H9 (cell line): ENCODE results near the gene CDH4. TPM values are rescaled to one million over a fixed set of nuclear protein-coding genes. Genes with fewer than 3 reads are reported as not detected.

Experiments used
- DNase-seq: peaks from one replicate; pipeline ENCODE4 v3.0.0-alpha.2; 2017
- H2AFZ ChIP-seq: one replicate; pipeline ENCODE4 v1.6.1; 2013; ENCODE audit warnings: mild to moderate bottlenecking, low read length, control low read depth, moderate library complexity
- H2AK5ac ChIP-seq: 2 replicates; pipeline ENCODE4 v1.6.1; 2013; ENCODE audit warnings: low read length, control low read depth, mixed read lengths; ENCODE audit not compliant: insufficient read length
- H2BK120ac ChIP-seq: one replicate; pipeline ENCODE4 v1.6.1; 2013; ENCODE audit warnings: low read depth, mild to moderate bottlenecking, low read length, control low read depth, inconsistent platforms; ENCODE audit not compliant: poor library complexity, severe bottlenecking
- H2BK12ac ChIP-seq: 2 replicates; pipeline ENCODE4 v1.6.1; 2013; ENCODE audit warnings: low read length, control low read depth, mixed read lengths, low read depth; ENCODE audit not compliant: insufficient read length
- H2BK15ac ChIP-seq: 2 replicates; pipeline ENCODE4 v1.6.1; 2013; ENCODE audit warnings: low read depth, low read length, control low read depth
- H2BK20ac ChIP-seq: one replicate; pipeline ENCODE4 v1.6.1; 2013; ENCODE audit warnings: low read depth, mild to moderate bottlenecking, low read length, control low read depth, inconsistent platforms; ENCODE audit not compliant: poor library complexity, severe bottlenecking
- H2BK5ac ChIP-seq: 2 replicates; pipeline ENCODE4 v1.6.1; 2013; ENCODE audit warnings: low read length, control low read depth, mixed read lengths; ENCODE audit not compliant: insufficient read length
- H3K14ac ChIP-seq: 2 replicates; pipeline ENCODE4 v1.6.1; 2013; ENCODE audit warnings: low read length, control low read depth; ENCODE audit not compliant: insufficient read depth
- H3K18ac ChIP-seq: 2 replicates; pipeline ENCODE4 v1.6.1; 2013; ENCODE audit warnings: low read depth, mild to moderate bottlenecking, mixed read lengths, low read length, control low read depth; ENCODE audit not compliant: insufficient read length
- H3K23ac ChIP-seq: 2 replicates; pipeline ENCODE4 v1.6.1; 2013; ENCODE audit warnings: low read length, control low read depth, mixed read lengths, low read depth; ENCODE audit not compliant: insufficient read length
- H3K23me2 ChIP-seq: 2 replicates; pipeline ENCODE4 v1.6.1; 2013; ENCODE audit warnings: low read depth, mild to moderate bottlenecking, mixed read lengths, low read length, control low read depth; ENCODE audit not compliant: insufficient read length, poor library complexity, severe bottlenecking
- H3K27ac ChIP-seq: 2 replicates; pipeline ENCODE4 v1.5.1; 2013; ENCODE audit warnings: low read length, control low read depth, mixed read lengths, low read depth; ENCODE audit not compliant: insufficient read length
- H3K27me3 ChIP-seq: 2 replicates; pipeline ENCODE4 v1.6.1; 2013; ENCODE audit warnings: low read length, control low read depth, inconsistent platforms; ENCODE audit not compliant: insufficient read depth
- H3K4ac ChIP-seq: 2 replicates; pipeline ENCODE4 v1.6.1; 2013; ENCODE audit warnings: low read depth, mild to moderate bottlenecking, control low read depth, inconsistent platforms, low read length, moderate library complexity
- H3K4me1 ChIP-seq: 2 replicates; pipeline ENCODE4 v1.6.1; 2013; ENCODE audit warnings: low read length, control low read depth, inconsistent platforms; ENCODE audit not compliant: insufficient read depth
- H3K4me2 ChIP-seq: 2 replicates; pipeline ENCODE4 v1.6.1; 2013; ENCODE audit warnings: low read length, control low read depth, mixed read lengths; ENCODE audit not compliant: insufficient read length, insufficient read depth
- H3K56ac ChIP-seq: 2 replicates; pipeline ENCODE4 v1.6.1; 2013; ENCODE audit warnings: low read depth, mild to moderate bottlenecking, mixed read lengths, low read length, control low read depth; ENCODE audit not compliant: insufficient read length
- H3K79me1 ChIP-seq: 2 replicates; pipeline ENCODE4 v1.6.1; 2013; ENCODE audit warnings: low read depth, mild to moderate bottlenecking, moderate library complexity, low read length, control low read depth, inconsistent platforms; ENCODE audit not compliant: insufficient read depth, poor library complexity, severe bottlenecking
- H3K79me2 ChIP-seq: 2 replicates; pipeline ENCODE4 v1.6.1; 2013; ENCODE audit warnings: low read length, control low read depth, inconsistent platforms; ENCODE audit not compliant: insufficient read depth
- H3K9ac ChIP-seq: 2 replicates; pipeline ENCODE4 v1.6.1; 2013; ENCODE audit warnings: low read length, control low read depth, mixed read lengths; ENCODE audit not compliant: insufficient read length; ENCODE audit errors: extremely low read depth
- H3K9me3 ChIP-seq: one replicate; pipeline ENCODE4 v1.6.1; 2013; ENCODE audit warnings: low read depth, low read length, inconsistent platforms; ENCODE audit not compliant: control insufficient read depth
- H3T11ph ChIP-seq: one replicate; pipeline ENCODE4 v1.6.1; 2013; ENCODE audit warnings: mild to moderate bottlenecking, low read length, control low read depth, inconsistent platforms
- H4K20me1 ChIP-seq: one replicate; pipeline ENCODE4 v1.6.1; 2013; ENCODE audit not compliant: control insufficient read depth, insufficient read length, insufficient read depth
- H4K5ac ChIP-seq: 2 replicates; pipeline ENCODE4 v1.6.1; 2013; ENCODE audit warnings: low read depth, mild to moderate bottlenecking, mixed read lengths, low read length, control low read depth; ENCODE audit not compliant: insufficient read length
- H4K8ac ChIP-seq: replicated peaks from 2 replicates; pipeline ENCODE4 v1.6.1; 2013; ENCODE audit warnings: low read length, control low read depth, mixed read lengths, low read depth; ENCODE audit not compliant: insufficient read length
- H4K91ac ChIP-seq: 2 replicates; pipeline ENCODE4 v1.6.1; 2013; ENCODE audit warnings: low read depth, mild to moderate bottlenecking, moderate library complexity, mixed read lengths, low read length, control low read depth; ENCODE audit not compliant: insufficient read length
- H3K27ac Mint-ChIP-seq, 3 experiments: 2 replicates in 2 of 3; 3 replicates in 1 of 3; pipeline ENCODE4 v1.8.0; 2020 to 2021; ENCODE audit warnings: mixed read lengths in 3 of 3, mild to moderate bottlenecking in 1 of 3, moderate library complexity in 1 of 3
- H3K27me3 Mint-ChIP-seq: 2 replicates; pipeline ENCODE4 v1.8.0; 2021; ENCODE audit warnings: low read depth, mild to moderate bottlenecking, moderate library complexity, mixed read lengths
- H3K36me3 Mint-ChIP-seq, 3 experiments: 2 replicates in 2 of 3; 3 replicates in 1 of 3; pipeline ENCODE4 v1.8.0; 2020 to 2021; ENCODE audit warnings: low read depth in 3 of 3, mixed read lengths in 3 of 3; ENCODE audit not compliant: insufficient read depth in 1 of 3
- H3K4me1 Mint-ChIP-seq, 2 experiments: 2 replicates each; pipeline ENCODE4 v1.8.0; 2020; ENCODE audit warnings: mixed read lengths in 2 of 2
- H3K4me3 Mint-ChIP-seq, 2 experiments: 2 replicates in 1 of 2; 3 replicates in 1 of 2; pipeline ENCODE4 v1.8.0; 2020 to 2021; ENCODE audit warnings: mild to moderate bottlenecking in 2 of 2, mixed read lengths in 2 of 2, moderate library complexity in 1 of 2
- H3K9me3 Mint-ChIP-seq, 2 experiments: 2 replicates in 1 of 2; 3 replicates in 1 of 2; pipeline ENCODE4 v1.8.0; 2020; ENCODE audit warnings: mild to moderate bottlenecking in 2 of 2, mixed read lengths in 2 of 2, moderate library complexity in 1 of 2
- CTCF ChIP-seq: fragments of 200-600 bp; sonication (generic); conservative IDR thresholded peaks from 3 replicates; pipeline ENCODE4 v1.8.0; 2021; ENCODE audit warnings: antibody characterized with exemption, mild to moderate bottlenecking
- WGBS: extraction: QIAGEN DNeasy Blood & Tissue Kit; methylation state at CpG from one replicate; pipeline ENCODE4 v1.1.7; 2013; ENCODE audit warnings: missing lambda C conversion rate, low lambda C conversion rate, mixed read lengths; ENCODE audit not compliant: insufficient read length; ENCODE audit errors: extremely low coverage; 5-methylcytosine and 5-hydroxymethylcytosine counted together
- total RNA-seq: library from RNA; stranded (reverse); gene quantifications from 2 replicates; pipeline ENCODE4 v1.2.1, GENCODE V29; 2021

CDH4 gene
- total RNA-seq, 1 experiment from 2014 or later: 3.0 TPM

- no peaks in the 10 kb centered on the region for H3K79me2 ChIP-seq
- Mint-ChIP-seq H3K36me3 (no peaks in the 10 kb centered on the region; a peak in 1 of 7 replicates), H3K27me3 (peaks cover 53% of the 10 kb centered on the region), H3K4me3 (no peak overlapping the region), H3K4me1 (no peaks in the 10 kb centered on the region), H3K27ac (0 out of 7 replicates have a peak overlapping the region, but pooled peaks of 1 of the 3 experiments have one; percentile 62), H3K9me3 (no peaks in the 10 kb centered on the region; a peak in 1 of 5 replicates)
- no peaks in the 10 kb centered on the region for H4K20me1 ChIP-seq
- no peak for DNase-seq
- H3K56ac ChIP-seq: no peak overlapping the region
- no peaks in the 10 kb centered on the region for H3K9me3 ChIP-seq
- H2AFZ ChIP-seq: no peak overlapping the region
- H3K23ac ChIP-seq: no peak overlapping the region
- H2BK5ac ChIP-seq: no peak overlapping the region
- H3K23me2 ChIP-seq: no peaks in the 10 kb centered on the region
- no peak overlapping the region for H2BK12ac ChIP-seq
- no peak overlapping the region for H3K9ac ChIP-seq
- H3K79me1 ChIP-seq: no peaks in the 10 kb centered on the region
- no peak overlapping the region for H2BK20ac ChIP-seq
- no peak overlapping the region for H3K27ac ChIP-seq
- H2BK15ac ChIP-seq: no peak overlapping the region
- peaks cover 2% of the 10 kb centered on the region; the same call in 1 of the 2 replicates for H3K27me3 ChIP-seq
- H2BK120ac ChIP-seq: no peak overlapping the region
- H3K4me2 ChIP-seq: no peak overlapping the region
- H4K91ac ChIP-seq: no peak overlapping the region
- no peak for TF ChIP-seq CTCF
- H3K18ac ChIP-seq: no peak overlapping the region
- H3K4ac ChIP-seq: no peak overlapping the region
- H4K8ac ChIP-seq: no peak overlapping the region
- WGBS: no CpG with 5 or more reads among the region's 10 CpGs
- H3K4me1 ChIP-seq: no peaks in the 10 kb centered on the region
- H2AK5ac ChIP-seq: no peak overlapping the region
- no peak overlapping the region; the same call in 1 of the 2 replicates for H3K14ac ChIP-seq
- H3T11ph ChIP-seq: no peak overlapping the region
- no peak overlapping the region for H4K5ac ChIP-seq
Observed at GRCh38 chr20:61736001-61736635, 484.1 kb downstream of the CDH4 start.
